ENCODE results near the gene TMEM120B. TPM values are rescaled to one million over a fixed set of nuclear protein-coding genes. Genes with fewer than 3 reads are reported as not detected.

Gene TMEM120B
- total and polyA plus RNA-seq, 2 of the 13 experiments (the other 11 are each of a cell fraction or from before 2014, with no cell fraction given), result 7.1 to 12.9 TPM

GRCh38 chr12:121791671-121792551 lies 79.4 kb downstream of the TMEM120B start (continued):
- peak; percentile 39; the same call in 1 of the 2 replicates for TF ChIP-seq ZHX1 (CRISPR knock-in tag; IDR thresholded peaks at IDR 0.05; ENCODE audit: low read depth)
- TF ChIP-seq MBNL3 (CRISPR knock-in tag; conservative IDR thresholded peaks at IDR 0.05), result no peak
- no peak for TF ChIP-seq MAX (IDR thresholded peaks at IDR 0.05)
- no peak for TF ChIP-seq ARNT (IDR thresholded peaks at IDR 0.05)
- TF ChIP-seq BRF2 (CRISPR knock-in tag; IDR thresholded peaks at IDR 0.05), result no peak
- peak; percentile 76 for TF ChIP-seq SAP130 (CRISPR knock-in tag; IDR thresholded peaks at IDR 0.05; ENCODE audit: low read depth)
- peak; percentile 10; the same call in 1 of the 2 replicates for TF ChIP-seq THRA (CRISPR knock-in tag; IDR thresholded peaks at IDR 0.05; ENCODE audit: borderline replicate concordance)
- no peak for TF ChIP-seq MNT (IDR thresholded peaks at IDR 0.05)
- no peak; the same call in none of the 2 replicates for TF ChIP-seq JUND (CRISPR knock-in tag; IDR thresholded peaks at IDR 0.05)
- TF ChIP-seq ZSCAN21 (CRISPR knock-in tag; IDR thresholded peaks at IDR 0.05; ENCODE audit: borderline replicate concordance), result no peak
- peak; percentile 90 for TF ChIP-seq PATZ1 (CRISPR knock-in tag; IDR thresholded peaks at IDR 0.05)
- no peak for TF ChIP-seq BRCA1 (CRISPR knock-in tag; IDR thresholded peaks at IDR 0.05)
- no peak for TF ChIP-seq JUN (CRISPR knock-in tag; IDR thresholded peaks at IDR 0.05)
- TF ChIP-seq BHLHE40 (IDR thresholded peaks at IDR 0.05; ENCODE audit: low read length), result no peak
- TF ChIP-seq ZNF547 (CRISPR knock-in tag; IDR thresholded peaks at IDR 0.05), result no peak
- no peak; the same call in 1 of the 2 replicates for TF ChIP-seq ZNF691 (CRISPR knock-in tag; IDR thresholded peaks at IDR 0.05; ENCODE audit: borderline replicate concordance, low read depth)
